HG03457 (cell line): ENCODE measurements around the gene APOC1.
"Not testable (repeated sequence)": the region's sequence is repeated elsewhere in the genome, so short reads cannot be mapped to it uniquely, and the experiment has no call there.

Experiments
- ATAC-seq: cut with Tn5 transposase; IDR thresholded peaks from one replicate; pipeline ENCODE4 v1.9.1; 2021; ENCODE audit warnings: moderate number of reproducible peaks; ENCODE audit not compliant: unreplicated experiment

APOC1 gene

GRCh38 chr19:44914433-44915206 lies at the start of gene APOC1:
Gene APOC1, plus strand, starts transcription at chr19:44914608. Its CDS starts 284 bp downstream, at chr19:44914892.
- ATAC-seq, result peak; percentile 79

GRCh38 chr19:44865196-44865767 lies 49.1 kb upstream of the APOC1 start:
- ATAC-seq, result no peak

- ATAC-seq, result no peak
Measured at GRCh38 chr19:44866664-44867063, 47.7 kb upstream of the APOC1 start.

GRCh38 chr19:44867578-44867977 lies 46.8 kb upstream of the APOC1 start:
- ATAC-seq, result no peak

- ATAC-seq, result no peak
Measured at GRCh38 chr19:44869733-44870470, 44.5 kb upstream of the APOC1 start.

- no peak for ATAC-seq
Measured at GRCh38 chr19:44871809-44872208, 42.6 kb upstream of the APOC1 start.

GRCh38 chr19:44872661-44873060 lies 41.7 kb upstream of the APOC1 start:
- ATAC-seq, result no peak

- no peak for ATAC-seq
Measured at GRCh38 chr19:44874317-44874716, 40.1 kb upstream of the APOC1 start.

GRCh38 chr19:44875666-44876451 lies 38.5 kb upstream of the APOC1 start:
- no peak for ATAC-seq

- no peak for ATAC-seq
Measured at GRCh38 chr19:44876930-44877535, 37.4 kb upstream of the APOC1 start.

- no peak for ATAC-seq
Measured at GRCh38 chr19:44878120-44878865, 36.1 kb upstream of the APOC1 start.

- ATAC-seq, result no peak
Measured at GRCh38 chr19:44879309-44880065, 34.9 kb upstream of the APOC1 start.

- no peak for ATAC-seq
Measured at GRCh38 chr19:44882063-44882462, 32.3 kb upstream of the APOC1 start.

GRCh38 chr19:44882619-44883397 lies 31.6 kb upstream of the APOC1 start:
- not testable (repeated sequence) for ATAC-seq

- no peak for ATAC-seq
Measured at GRCh38 chr19:44883922-44884321, 30.5 kb upstream of the APOC1 start.

GRCh38 chr19:44884566-44884965 lies 29.8 kb upstream of the APOC1 start:
- no peak for ATAC-seq

GRCh38 chr19:44886141-44886540 lies 28.3 kb upstream of the APOC1 start:
- ATAC-seq, result no peak

- no peak for ATAC-seq
Measured at GRCh38 chr19:44887648-44888047, 26.8 kb upstream of the APOC1 start.
